ENCODE data around the gene MALT1. TPM values are rescaled to one million over a fixed set of nuclear protein-coding genes. Genes with fewer than 3 reads are reported as not detected.
"Not testable (repeated sequence)": the region's sequence is repeated elsewhere in the genome, so short reads cannot be mapped to it uniquely, and the experiment has no call there.

Gene MALT1
- total RNA-seq, 4 donors from 2014 or later: 18.3 to 27.5 (median 22.6) TPM

GRCh38 chr18:58776084-58776483, 104.8 kb downstream of the MALT1 start:
- 94% methylated on average over 3 of the region's 3 CpGs for WGBS
- H3K36me3 ChIP-seq: no peaks in the 10 kb centered on the region
- TF ChIP-seq CTCF (IDR thresholded peaks at IDR 0.05) (no peak), EP300 (IDR thresholded peaks at IDR 0.05) (no peak)
- intact Hi-C loops (cut with DNase I): no loop called here
- no peak overlapping the region for H3K4me3 ChIP-seq
- H3K9me3 ChIP-seq: no peaks in the 10 kb centered on the region
- DNase-seq (ENCODE audit: extremely low spot score): no peak
- no peaks in the 10 kb centered on the region for H3K4me1 ChIP-seq
- no peaks in the 10 kb centered on the region for H3K27me3 ChIP-seq
- H3K27ac ChIP-seq (replicated peaks in 1 of 4): no peak overlapping the region

DNA sequence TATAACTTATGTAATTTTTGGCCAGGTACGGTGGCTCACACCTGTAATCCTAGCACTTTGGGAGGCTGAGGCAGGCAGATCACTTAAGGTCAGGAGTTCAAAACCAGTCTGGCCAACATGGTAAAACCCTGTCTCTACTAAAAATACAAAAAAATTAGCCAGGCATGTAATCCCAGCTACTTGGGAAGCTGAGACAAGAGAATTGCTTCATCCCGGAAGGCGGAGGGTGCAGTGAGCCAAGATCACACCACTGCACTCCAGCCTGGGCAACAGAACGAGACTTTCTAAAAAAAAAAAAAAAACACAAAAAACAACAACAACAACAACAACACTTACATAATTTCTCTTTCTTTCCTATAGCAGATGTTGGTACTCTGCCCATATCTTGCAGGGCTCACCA, 105.3 kb downstream of the MALT1 start:
- intact Hi-C loops (cut with DNase I); H3K4me3 ChIP-seq; H3K36me3 ChIP-seq; H3K27ac ChIP-seq (replicated peaks in 1 of 4); H3K27me3 ChIP-seq; DNase-seq (ENCODE audit: extremely low spot score); H3K4me1 ChIP-seq; H3K9me3 ChIP-seq: not testable (repeated sequence)
- WGBS: 82% methylated on average over 4 of the region's 4 CpGs

DNA sequence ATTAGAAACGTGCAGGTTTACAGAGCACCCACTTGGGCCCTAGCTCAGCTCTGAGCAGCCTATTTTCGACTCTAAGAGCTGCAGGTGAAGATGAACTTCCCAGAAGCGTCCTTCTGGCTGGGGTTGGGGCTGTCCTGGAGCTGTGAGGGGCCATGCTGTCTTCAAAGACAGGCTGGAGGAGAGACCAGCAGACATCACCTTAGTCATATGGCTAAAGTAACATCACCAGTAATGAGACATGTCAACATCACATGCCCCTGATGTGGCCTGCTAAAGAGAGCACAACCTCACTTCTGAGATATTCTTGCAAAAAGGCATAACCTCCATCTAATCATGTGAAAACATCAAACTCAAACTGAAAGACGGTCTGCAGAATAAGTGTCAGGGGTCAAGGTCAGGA, 106.2 kb downstream of the MALT1 start:
- no peak overlapping the region for H3K27ac ChIP-seq (replicated peaks in 1 of 4)
- 96% methylated on average over 3 of the region's 4 CpGs for WGBS
- TF ChIP-seq CTCF (IDR thresholded peaks at IDR 0.05) (no peak), EP300 (IDR thresholded peaks at IDR 0.05) (no peak), POLR2AphosphoS5 (IDR thresholded peaks at IDR 0.05) (no peak), POLR2A (IDR thresholded peaks at IDR 0.05; ENCODE audit: low read depth) (no peak)
- no peaks in the 10 kb centered on the region for H3K27me3 ChIP-seq
- H3K36me3 ChIP-seq: no peaks in the 10 kb centered on the region
- H3K9me3 ChIP-seq: no peaks in the 10 kb centered on the region
- intact Hi-C loops (cut with DNase I): no loop called here
- no peak overlapping the region for H3K4me3 ChIP-seq
- no peak for DNase-seq (ENCODE audit: extremely low spot score)
- H3K4me1 ChIP-seq: no peaks in the 10 kb centered on the region

GRCh38 chr18:58779529-58779928, 108.3 kb downstream of the MALT1 start:
- Histone ChIP-seq H3K4me3 (no peak overlapping the region), H3K27me3 (no peaks in the 10 kb centered on the region), H3K36me3 (no peaks in the 10 kb centered on the region), H3K9me3 (no peaks in the 10 kb centered on the region), H3K27ac (replicated peaks in 1 of 4) (no peak overlapping the region), H3K4me1 (peaks cover 0 to 4% (median 4%) of the 10 kb centered on the region in 4 donors)
- intact Hi-C loops (cut with DNase I): no loop called here
- DNase-seq (ENCODE audit: extremely low spot score): no peak
- 87% methylated on average over 6 of the region's 6 CpGs for WGBS
- TF ChIP-seq EP300 (IDR thresholded peaks at IDR 0.05) (no peak), POLR2A (IDR thresholded peaks at IDR 0.05; ENCODE audit: low read depth) (no peak), POLR2AphosphoS5 (IDR thresholded peaks at IDR 0.05) (no peak), CTCF (IDR thresholded peaks at IDR 0.05) (no peak)

- no peaks in the 10 kb centered on the region for H3K27me3 ChIP-seq
- intact Hi-C loops (cut with DNase I): no loop called here
- no peaks in the 10 kb centered on the region for H3K9me3 ChIP-seq
- no peak for DNase-seq (ENCODE audit: extremely low spot score)
- H3K36me3 ChIP-seq: no peaks in the 10 kb centered on the region
- no peak for TF ChIP-seq POLR2AphosphoS5 (IDR thresholded peaks at IDR 0.05)
- TF ChIP-seq EP300 (IDR thresholded peaks at IDR 0.05): no peak
- TF ChIP-seq CTCF (IDR thresholded peaks at IDR 0.05): no peak
- TF ChIP-seq POLR2A (IDR thresholded peaks at IDR 0.05; ENCODE audit: low read depth): no peak
- WGBS: 85% methylated on average over 10 of the region's 10 CpGs
- peaks cover 5 to 9% (median 9%) of the 10 kb centered on the region in 4 donors for H3K4me1 ChIP-seq
- H3K27ac ChIP-seq (replicated peaks in 1 of 4): no peak overlapping the region
- H3K4me3 ChIP-seq: no peak overlapping the region
Measured at GRCh38 chr18:58780045-58780444, 108.8 kb downstream of the MALT1 start.

Data from esophagus muscularis mucosa (tissue), 4 donors.